ENCODE data around the gene PCP4L1.

Gene PCP4L1

GRCh38 chr1:161330346-161330745, 71.8 kb downstream of the PCP4L1 start:
- DNase-seq = no peak

GRCh38 chr1:161333166-161333565, 74.6 kb downstream of the PCP4L1 start:
- DNase-seq = no peak
